Activated T-cell treated with anti-CD3 and anti-CD28 coated beads, Interleukin-2, amount 50 U/mL, for 48 hours (primary cell): ENCODE results near the gene EFS.
"Not testable (repeated sequence)": the region's sequence is repeated elsewhere in the genome, so short reads cannot be mapped to it uniquely, and the experiment has no call there.

ENCODE experiments used
- DNase-seq, 2 experiments: peaks; one replicate each; pipeline ENCODE4 v3.0.0-alpha.2; 2020

Gene EFS

DNA sequence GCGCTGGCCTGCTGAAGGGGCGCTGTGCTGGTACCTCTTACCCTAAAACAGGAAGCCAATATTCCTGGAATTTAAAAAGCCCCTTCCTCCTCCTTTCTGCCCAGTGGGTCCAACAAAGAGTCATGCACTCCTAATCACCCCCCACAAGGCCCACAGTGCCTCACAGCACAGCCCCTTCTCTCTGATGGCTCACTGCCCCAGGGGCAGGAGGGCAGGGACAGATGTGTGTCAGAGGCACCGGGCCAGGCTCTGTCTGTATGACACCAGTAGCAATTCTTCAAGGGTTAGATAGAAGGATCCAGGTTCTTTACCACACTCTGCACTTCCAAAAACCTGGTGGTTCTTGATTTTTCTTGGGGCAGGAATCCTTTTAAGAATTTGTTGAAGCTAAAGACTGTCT is 34.2 kb upstream of the EFS start:
- no peak for DNase-seq

- DNase-seq, result no peak
Observed at GRCh38 chr14:23398348-23398747, 33.4 kb upstream of the EFS start.

DNA sequence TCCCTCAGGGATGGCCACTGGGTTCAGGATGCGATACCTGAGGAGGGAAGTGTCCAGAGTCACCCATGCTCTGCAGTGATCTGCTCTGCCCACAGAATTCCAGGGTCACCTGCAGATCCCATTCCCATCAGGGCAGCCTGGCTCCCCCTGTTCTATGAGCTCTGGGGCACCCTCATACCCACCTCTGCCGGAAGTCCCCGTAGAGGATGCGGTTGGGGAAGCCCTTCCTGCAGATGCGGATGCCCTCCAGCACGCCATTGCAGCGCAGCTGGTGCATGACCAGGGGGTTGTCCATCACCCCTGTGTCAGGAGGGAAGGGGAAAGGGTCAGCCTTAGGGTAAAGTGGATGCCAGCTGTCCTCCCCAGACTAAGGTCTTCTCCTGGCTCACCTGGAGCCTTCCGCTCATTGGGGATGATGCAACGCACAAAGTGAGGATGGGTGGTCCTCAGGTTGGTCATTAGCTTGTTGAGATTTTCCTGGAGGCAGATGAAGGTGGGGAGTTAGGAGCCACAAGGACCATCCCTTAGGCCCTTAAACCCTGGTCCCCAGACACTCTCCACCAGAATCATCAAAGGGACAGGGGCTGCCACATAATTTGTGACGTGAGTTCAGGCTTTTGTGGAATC is 31.9 kb upstream of the EFS start:
- no peak for DNase-seq

GRCh38 chr14:23396126-23396525 is 31.2 kb upstream of the EFS start:
- DNase-seq, result no peak

DNA sequence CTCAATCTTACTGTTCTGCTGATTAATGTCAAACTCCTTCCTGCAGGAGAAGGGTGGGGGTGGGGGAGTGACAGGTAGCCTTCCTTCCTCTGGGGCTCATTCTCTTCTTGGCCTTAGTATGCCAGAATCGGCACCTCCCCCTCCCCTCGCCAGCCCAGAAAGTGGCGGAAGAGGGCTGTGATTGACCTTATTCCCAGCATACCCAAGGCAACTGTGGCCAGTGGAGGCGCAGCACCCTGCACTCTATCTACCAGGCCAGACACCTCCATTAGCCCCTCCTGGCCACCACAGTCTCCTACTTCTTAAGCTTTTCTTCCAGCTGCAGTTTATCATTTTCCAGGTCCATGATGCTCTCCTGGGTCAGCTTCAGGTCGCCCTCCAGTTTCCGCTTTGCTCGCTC is 27.6 kb upstream of the EFS start:
- DNase-seq, result no peak

DNA sequence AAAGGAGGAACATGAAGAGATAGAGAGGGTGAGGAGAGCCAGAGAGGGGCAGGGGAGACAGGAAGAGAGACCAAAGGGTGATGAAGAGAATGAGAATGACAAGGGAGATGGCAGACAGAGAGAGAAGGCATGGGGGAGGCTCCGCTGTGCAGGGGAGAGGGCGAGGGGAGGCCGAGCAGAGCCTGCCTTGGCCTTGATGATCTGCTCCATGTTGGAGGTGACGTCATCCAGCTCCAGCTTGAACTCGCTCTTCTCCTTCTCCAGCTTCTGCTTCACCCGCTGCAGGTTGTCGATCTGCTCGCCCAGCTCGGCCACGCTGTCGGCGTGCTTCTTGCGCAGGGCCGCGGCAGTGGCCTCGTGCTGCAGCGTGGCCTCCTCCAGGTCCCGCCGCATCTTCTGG is 24.9 kb upstream of the EFS start:
- not testable (repeated sequence) for DNase-seq

GRCh38 chr14:23389396-23389795 is 24.4 kb upstream of the EFS start:
- DNase-seq, result no peak

DNA sequence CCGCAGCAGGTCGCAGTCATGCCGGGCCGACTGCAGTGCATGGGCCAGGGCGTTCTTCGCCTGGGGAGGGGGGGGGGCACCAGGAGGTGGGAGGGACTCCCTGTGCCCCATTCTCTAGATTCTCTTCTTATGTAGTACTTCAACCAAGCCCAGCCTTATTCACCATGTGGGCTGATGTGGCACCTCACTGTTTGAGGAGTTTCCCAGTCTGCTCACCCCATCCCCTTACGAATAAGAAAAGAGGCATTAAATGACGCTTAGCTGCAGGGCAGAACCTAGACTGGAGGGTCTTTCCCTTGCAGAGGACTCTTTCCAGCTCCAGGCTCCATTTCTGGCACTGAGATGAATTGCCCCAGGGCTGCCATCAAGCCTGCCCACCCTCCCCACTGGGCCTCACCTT is 24.0 kb upstream of the EFS start:
- DNase-seq, result no peak

DNA sequence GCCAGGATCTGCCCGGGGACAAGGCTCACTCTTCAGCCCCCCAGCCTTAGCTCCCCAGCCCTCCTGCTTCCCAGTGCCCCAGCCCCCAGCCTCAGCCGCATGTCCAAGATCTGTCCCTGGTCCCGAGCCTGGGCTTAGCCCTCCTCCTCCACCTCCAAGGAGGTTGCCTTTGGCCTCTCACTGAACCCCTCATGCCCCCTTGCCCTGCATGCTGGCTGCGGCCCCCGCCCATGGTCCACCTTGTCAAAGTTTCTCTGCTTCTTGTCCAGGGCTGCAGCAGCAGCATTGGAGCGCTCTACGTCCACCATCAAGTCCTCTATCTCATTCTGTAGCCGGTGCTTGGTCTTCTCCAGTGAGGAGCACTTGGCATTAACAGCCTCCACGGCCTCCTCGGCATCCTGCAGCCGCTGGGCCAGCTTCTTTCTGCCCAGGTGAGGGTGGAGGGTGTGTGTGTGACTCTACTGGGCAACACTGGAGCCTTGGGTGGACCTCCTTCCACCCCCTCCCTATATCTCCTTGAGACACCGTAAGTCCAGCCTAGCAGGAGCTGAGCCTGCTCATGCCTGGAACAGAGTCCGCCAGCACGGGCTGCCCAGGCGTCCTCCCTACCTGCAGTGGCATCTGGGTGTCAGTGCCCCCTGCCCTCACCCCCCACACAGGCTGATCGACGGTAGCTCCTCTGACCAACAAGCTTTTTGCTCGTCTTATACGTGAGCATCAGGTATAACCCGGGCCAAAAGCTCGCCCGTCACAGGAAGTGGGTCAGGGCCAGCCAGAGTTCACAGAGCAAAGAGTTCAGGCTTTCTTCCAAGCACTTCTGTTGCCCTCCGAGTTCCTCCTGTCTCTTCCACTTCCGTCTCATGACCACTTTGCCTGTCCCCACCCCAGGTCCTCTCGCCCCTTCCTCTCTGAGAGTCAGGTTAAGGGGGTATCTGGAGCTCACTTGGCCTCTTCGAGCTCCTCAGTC is 23.2 kb upstream of the EFS start:
- DNase-seq, result no peak

GRCh38 chr14:23386999-23387398 is 22.0 kb upstream of the EFS start:
- DNase-seq, result no peak

DNA sequence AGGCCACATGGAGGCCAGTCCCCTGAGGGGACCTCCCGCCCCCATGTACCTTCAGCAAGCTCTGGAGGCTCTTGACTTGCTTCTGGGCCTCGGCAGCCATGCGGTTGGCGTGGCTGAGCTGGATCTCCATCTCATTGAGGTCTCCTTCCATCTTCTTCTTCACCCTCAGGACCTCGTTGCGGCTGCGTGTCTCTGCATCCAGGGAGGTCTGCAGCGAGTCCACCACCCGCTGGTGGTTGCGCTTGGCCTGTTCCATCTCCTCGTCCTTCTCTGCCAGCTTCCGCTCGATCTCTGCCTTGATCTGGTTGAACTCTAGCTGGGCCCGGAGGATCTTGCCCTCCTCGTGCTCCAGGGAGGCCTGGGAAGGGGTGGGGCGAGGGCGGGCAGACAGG is 21.3 kb upstream of the EFS start:
- not testable (repeated sequence) for DNase-seq

DNA sequence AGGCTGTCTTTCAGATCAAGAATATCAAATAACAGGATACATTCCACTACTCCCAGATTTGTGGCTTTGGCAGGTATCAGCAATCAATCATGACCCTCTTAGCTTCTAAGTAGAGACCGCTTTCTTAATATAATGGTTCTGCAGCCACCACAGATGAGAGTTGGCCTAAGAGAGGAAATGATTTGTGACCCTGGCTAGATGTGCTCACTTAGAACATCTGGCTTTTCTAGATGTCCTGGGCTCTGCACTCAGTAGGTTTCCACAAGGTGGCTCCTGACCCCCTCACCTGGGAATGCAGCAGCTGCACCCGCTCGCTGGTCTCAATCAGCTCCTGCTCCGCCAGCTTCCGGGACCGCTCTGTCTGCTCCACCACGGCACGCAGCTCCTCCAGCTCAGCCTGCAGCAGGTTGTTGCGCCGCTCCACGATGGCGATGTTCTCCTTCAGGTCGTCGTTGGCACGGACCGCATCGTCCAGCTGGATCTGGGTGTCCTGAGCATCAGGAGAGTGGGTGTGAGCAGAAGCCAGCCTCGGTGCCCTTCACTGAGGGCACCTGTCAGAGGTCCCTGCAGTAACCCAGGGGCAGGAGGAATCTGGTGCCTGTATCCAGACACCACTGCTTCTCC is 20.8 kb upstream of the EFS start:
- no peak for DNase-seq

DNA sequence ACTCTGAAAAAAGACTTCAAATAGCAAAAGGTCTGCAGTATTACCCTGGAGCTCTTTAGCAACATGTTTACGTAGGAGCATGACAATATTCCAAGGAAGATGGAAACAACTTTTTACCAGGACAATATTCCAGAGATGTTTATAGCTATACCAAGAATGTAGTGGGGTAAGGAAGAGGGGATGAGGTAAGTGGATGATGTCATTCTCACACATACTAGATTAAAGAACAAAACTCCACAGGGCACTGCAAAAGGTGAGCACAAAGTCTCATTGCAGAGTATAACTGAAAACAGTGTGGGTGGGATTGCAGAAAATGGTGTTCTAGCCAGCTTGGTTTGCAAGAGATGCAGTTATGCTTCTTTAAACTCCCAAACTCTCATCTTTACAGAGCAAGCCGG is 20.3 kb upstream of the EFS start:
- no peak for DNase-seq

GRCh38 chr14:23384364-23385080 is 19.6 kb upstream of the EFS start:
- no peak for DNase-seq

DNA sequence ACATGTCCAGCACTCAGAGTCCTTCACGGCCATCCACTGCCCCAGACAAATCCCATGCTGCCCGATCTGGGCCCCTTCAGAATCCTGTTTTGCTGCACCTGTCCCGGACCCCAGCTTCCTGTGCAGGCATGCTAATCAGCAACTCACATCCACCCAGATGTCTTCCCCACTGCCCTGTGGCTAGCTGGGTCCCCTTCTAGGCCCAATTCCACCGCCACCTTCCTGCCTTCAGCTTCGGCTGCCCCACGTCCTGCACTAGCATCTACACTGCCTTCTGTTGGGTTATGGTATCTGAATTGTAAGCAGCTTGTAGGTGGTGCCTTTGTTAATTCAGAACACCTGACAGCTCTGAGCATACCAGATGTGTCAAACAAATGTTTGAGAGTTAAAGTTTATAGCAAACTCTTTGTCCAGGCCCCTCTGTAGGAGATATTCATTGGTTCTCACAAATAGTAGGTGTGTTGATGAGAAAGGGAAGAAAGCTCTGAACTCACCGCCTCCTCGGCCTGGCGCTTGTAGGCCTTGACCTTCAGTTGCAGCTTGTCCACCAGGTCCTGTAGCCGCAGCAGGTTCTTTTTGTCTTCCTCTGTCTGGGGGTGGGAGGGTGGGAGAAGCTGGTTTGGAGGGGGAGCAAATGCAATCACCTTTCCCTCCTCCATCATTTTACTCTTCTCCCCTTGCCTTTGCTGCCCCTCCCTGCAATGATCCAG is 17.9 kb upstream of the EFS start:
- DNase-seq, result no peak

DNA sequence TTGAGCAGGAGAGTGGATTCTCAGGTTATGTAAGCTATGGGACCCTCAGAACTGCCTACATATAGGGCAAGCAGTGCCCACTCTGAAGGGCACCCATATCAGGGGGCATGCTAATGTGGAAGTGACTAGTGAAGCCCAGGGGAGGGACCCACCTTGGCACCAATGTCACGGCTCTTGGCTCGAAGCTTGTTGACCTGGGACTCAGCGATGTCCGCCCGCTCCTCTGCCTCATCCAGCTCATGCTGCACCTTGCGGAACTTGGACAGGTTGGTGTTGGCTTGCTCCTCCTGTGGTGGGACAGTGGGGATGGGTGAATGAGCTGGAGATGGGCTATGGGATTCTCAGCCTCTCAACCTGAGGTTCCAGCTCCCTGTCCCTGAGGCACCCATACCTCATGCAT is 17.3 kb upstream of the EFS start:
- DNase-seq, result no peak

DNA sequence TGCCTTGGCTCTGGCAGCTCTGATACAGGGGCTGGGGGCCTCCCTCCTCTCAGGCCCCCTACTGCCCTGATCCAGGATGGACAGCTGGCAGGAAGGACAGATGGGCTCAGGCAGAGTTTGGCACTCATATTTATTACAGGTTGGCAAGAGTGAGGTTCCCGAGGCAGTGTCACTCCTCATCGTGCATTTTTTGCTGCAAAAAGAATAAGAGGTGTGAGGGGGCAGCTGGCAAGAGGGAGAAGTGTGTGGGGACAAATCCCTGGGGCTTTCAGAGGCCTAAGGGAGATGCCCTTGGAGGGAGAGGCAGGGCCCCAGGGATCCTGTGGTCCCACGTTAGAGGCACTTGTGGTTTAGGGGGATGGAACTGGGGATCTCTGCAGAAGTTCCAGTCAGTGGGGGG is 16.9 kb upstream of the EFS start:
- no peak for DNase-seq

GRCh38 chr14:23380976-23381375 is 16.0 kb upstream of the EFS start:
- DNase-seq, result no peak

DNA sequence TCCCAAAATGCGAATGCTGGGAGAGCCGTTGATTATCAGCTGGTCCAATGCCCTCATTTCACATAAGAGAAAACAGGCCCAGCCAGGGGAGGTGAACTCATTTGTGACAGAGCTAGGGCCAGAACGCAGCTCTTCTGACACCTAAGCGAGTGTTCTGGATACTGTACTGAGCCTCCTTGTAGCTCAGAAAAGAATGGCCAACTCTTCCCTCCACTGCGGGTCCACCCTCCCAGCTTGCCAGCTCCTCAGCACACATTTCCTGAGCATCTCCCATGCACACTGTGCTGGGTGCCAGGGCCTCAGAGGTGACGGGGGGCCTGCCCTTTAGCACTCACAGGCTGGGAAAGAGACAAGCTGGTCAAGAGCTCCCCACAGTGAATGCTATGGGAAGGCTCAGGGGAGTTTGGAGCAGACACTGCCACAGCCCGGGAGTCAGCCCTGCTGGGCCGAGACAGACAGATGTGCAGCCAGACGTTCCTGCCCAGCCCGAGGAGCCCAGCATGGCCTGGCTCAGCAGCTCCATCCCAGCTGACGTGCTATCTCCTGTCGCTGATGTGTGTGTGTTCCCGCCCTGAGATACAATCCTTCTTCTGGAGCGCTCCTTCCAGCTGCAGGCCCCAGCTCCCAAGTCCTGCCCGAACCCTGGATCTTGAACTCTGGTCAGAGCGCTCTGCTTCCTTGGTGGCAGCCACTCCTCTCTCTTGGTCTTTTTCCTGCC is 15.4 kb upstream of the EFS start:
- no peak for DNase-seq

GRCh38 chr14:23379366-23380196 is 14.6 kb upstream of the EFS start:
- DNase-seq, result peak; percentile 71 to 77

DNA sequence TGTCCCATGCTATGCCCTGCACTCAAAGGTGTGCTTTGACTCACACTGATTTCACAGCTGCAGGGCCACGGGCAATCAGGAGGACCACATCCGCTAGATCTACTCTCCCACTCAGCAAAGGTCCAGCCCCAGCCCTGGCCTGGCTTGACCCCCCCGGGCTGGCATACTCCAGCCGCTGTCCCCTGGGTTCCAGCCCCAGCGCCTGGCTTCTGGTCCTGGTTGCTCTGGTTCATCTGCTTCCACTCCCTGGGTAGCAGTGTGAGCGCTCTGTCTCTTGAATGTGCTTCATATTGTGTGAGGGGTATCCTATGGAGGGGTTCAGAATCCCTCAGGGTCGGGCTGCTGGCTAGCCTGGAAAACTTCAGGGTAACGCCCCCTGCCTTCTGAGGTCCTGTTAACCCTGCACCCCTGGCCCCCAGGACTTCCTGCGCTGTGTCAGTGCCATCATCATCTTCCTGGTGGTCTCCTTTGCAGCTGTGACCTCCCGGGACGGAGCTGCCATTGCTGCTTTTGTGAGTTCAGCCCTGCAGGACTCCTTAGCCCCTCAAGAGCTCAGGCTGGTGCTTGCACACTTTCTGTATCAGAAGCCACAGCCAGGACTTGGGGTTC is 13.7 kb upstream of the EFS start:
- no peak for DNase-seq
